ENCODE data around the gene ZBP1. TPM values are rescaled to one million over a fixed set of nuclear protein-coding genes. Genes with fewer than 3 reads are reported as not detected.

The ZBP1 gene
- total and polyA plus RNA-seq, 2 experiments from 2014 or later, result not detected

GRCh38 chr20:57647006-57647932 is 27.0 kb upstream of the ZBP1 start:
- TF ChIP-seq CTCF (IDR thresholded peaks at IDR 0.05; ENCODE audit: low read depth, low read length), result no peak
- H3K27ac ChIP-seq, result no peak overlapping the region

GRCh38 chr20:57638895-57639236 is 18.6 kb upstream of the ZBP1 start:
- no peaks in the 10 kb centered on the region for H3K4me1 ChIP-seq (ENCODE audit: low read depth)
- no peaks in the 10 kb centered on the region for H3K9me3 ChIP-seq (ENCODE audit: low read depth)
- no peak overlapping the region for H3K27ac ChIP-seq
- no peaks in the 10 kb centered on the region for H3K36me3 ChIP-seq
- DNase-seq (ENCODE audit: low read depth in 1 of 2, low spot score in 1 of 2), result no peak
- no peaks in the 10 kb centered on the region for H3K27me3 ChIP-seq
- H3K4me3 ChIP-seq, result no peak overlapping the region
- no peak for TF ChIP-seq CTCF (IDR thresholded peaks at IDR 0.05; ENCODE audit: low read depth, low read length)

More at GRCh38 chr20:57647006-57647932, 27.0 kb upstream of the ZBP1 start:
- Histone ChIP-seq H3K27me3 (no peaks in the 10 kb centered on the region), H3K36me3 (no peaks in the 10 kb centered on the region), H3K9me3 (ENCODE audit: low read depth) (no peaks in the 10 kb centered on the region), H3K4me1 (ENCODE audit: low read depth) (no peaks in the 10 kb centered on the region), H3K4me3 (no peak overlapping the region)
- DNase-seq (ENCODE audit: low read depth in 1 of 2, low spot score in 1 of 2), result no peak

- Histone ChIP-seq H3K36me3 (no peaks in the 10 kb centered on the region), H3K4me1 (ENCODE audit: low read depth) (no peaks in the 10 kb centered on the region), H3K4me3 (no peak overlapping the region), H3K27ac (no peak overlapping the region), H3K27me3 (no peaks in the 10 kb centered on the region), H3K9me3 (ENCODE audit: low read depth) (no peaks in the 10 kb centered on the region)
- TF ChIP-seq CTCF (IDR thresholded peaks at IDR 0.05; ENCODE audit: low read depth, low read length), result no peak
- DNase-seq (ENCODE audit: low read depth in 1 of 2, low spot score in 1 of 2), result peak in 1 of 2 donors; percentile 54
Observed at GRCh38 chr20:57638173-57638894, 18.1 kb upstream of the ZBP1 start.

GRCh38 chr20:57633945-57634491 is 13.8 kb upstream of the ZBP1 start:
- DNase-seq (ENCODE audit: low read depth in 1 of 2, low spot score in 1 of 2), result no peak
- no peak overlapping the region for H3K4me3 ChIP-seq
- TF ChIP-seq CTCF (IDR thresholded peaks at IDR 0.05; ENCODE audit: low read depth, low read length), result no peak

GRCh38 chr20:57632286-57632685 is 12.1 kb upstream of the ZBP1 start:
- Histone ChIP-seq H3K9me3 (ENCODE audit: low read depth) (no peaks in the 10 kb centered on the region), H3K36me3 (no peaks in the 10 kb centered on the region), H3K4me1 (ENCODE audit: low read depth) (no peaks in the 10 kb centered on the region), H3K27me3 (no peaks in the 10 kb centered on the region), H3K4me3 (no peak overlapping the region), H3K27ac (no peak overlapping the region)
- no peak for TF ChIP-seq CTCF (IDR thresholded peaks at IDR 0.05; ENCODE audit: low read depth, low read length)
- DNase-seq (ENCODE audit: low read depth in 1 of 2, low spot score in 1 of 2), result no peak

More at GRCh38 chr20:57633945-57634491, 13.8 kb upstream of the ZBP1 start:
- no peak overlapping the region for H3K27ac ChIP-seq
- H3K4me1 ChIP-seq (ENCODE audit: low read depth), result no peaks in the 10 kb centered on the region
- no peaks in the 10 kb centered on the region for H3K27me3 ChIP-seq
- no peaks in the 10 kb centered on the region for H3K36me3 ChIP-seq
- no peaks in the 10 kb centered on the region for H3K9me3 ChIP-seq (ENCODE audit: low read depth)

Measured in cardiac muscle cell (in vitro differentiated cells and primary cell).